HEK293T (cell line): ENCODE data around the gene NKX1-1.
"Not testable (repeated sequence)": the region's sequence is repeated elsewhere in the genome, so short reads cannot be mapped to it uniquely, and the experiment has no call there.

Source experiments
- ARNT ChIP-seq: fragments of 450-650 bp; IDR thresholded peaks from 2 replicates; pipeline ENCODE4 v1.6.1; 2017; ENCODE audit warnings: mild to moderate bottlenecking
- BHLHE40 ChIP-seq: fragments of 450-650 bp; IDR thresholded peaks from 2 replicates; pipeline ENCODE4 v1.6.1; 2016; ENCODE audit warnings: mild to moderate bottlenecking, moderate library complexity, borderline replicate concordance
- CTBP1 ChIP-seq: fragments of 450-650 bp; IDR thresholded peaks from 2 replicates; pipeline ENCODE4 v1.6.1; 2016; ENCODE audit warnings: borderline replicate concordance
- ELF4 ChIP-seq: fragments of 450-650 bp; IDR thresholded peaks from 2 replicates; pipeline ENCODE4 v1.6.1; 2017; ENCODE audit warnings: antibody characterized with exemption
- FOXA1 ChIP-seq: fragments of 450-650 bp; IDR thresholded peaks from 2 replicates; pipeline ENCODE4 v1.6.1; 2016; ENCODE audit warnings: mild to moderate bottlenecking
- FOXK2 ChIP-seq: fragments of 450-650 bp; IDR thresholded peaks from 2 replicates; pipeline ENCODE4 v1.6.1; 2016; ENCODE audit warnings: mild to moderate bottlenecking
- FOXM1 ChIP-seq: fragments of 450-650 bp; IDR thresholded peaks from 2 replicates; pipeline ENCODE4 v1.6.1; 2017; ENCODE audit warnings: mild to moderate bottlenecking, borderline replicate concordance
- HDGF ChIP-seq: fragments of 450-650 bp; IDR thresholded peaks from 2 replicates; pipeline ENCODE4 v1.6.1; 2017; ENCODE audit warnings: antibody characterized with exemption, borderline replicate concordance
- SUZ12 ChIP-seq: fragments of 450-650 bp; IDR thresholded peaks from 2 replicates; pipeline ENCODE4 v1.6.1; 2016; ENCODE audit warnings: mild to moderate bottlenecking
- TARDBP ChIP-seq: fragments of 450-650 bp; IDR thresholded peaks from 2 replicates; pipeline ENCODE4 v1.6.1; 2016
- ZNF384 ChIP-seq: fragments of 450-650 bp; IDR thresholded peaks from 2 replicates; pipeline ENCODE4 v1.6.1; 2016

GRCh38 chr4:1443688-1444172 lies 37.5 kb upstream of the NKX1-1 start:
- not testable (repeated sequence) for TF ChIP-seq HDGF, FOXK2, ZNF384, FOXA1, BHLHE40, FOXM1, ELF4, TARDBP, ARNT, CTBP1, SUZ12
